Left renal cortex interstitium (tissue), 4 donors: ENCODE data around the gene LSP1. TPM values are rescaled to one million over a fixed set of nuclear protein-coding genes. Genes with fewer than 3 reads are reported as not detected.
"Not testable (repeated sequence)": the region's sequence is repeated elsewhere in the genome, so short reads cannot be mapped to it uniquely, and the experiment has no call there.

Experiments used
- DNase-seq, 4 donors: peaks; one replicate each; pipeline ENCODE4 v3.0.0-alpha.2; 2013; ENCODE audit warnings: low read depth in 4 of 4, low spot score in 2 of 4, missing footprints in 1 of 4
- polyA plus RNA-seq, 4 donors: library from polyadenylated mRNA; unstranded; fragments of 120-200 nt; gene quantifications; one replicate each; pipeline ENCODE4 v1.2.1, GENCODE V29; 2013; ENCODE audit not compliant: insufficient read length in 4 of 4

Gene LSP1
- polyA plus RNA-seq, 4 donors: 4.6 to 7.8 (median 6.3) TPM

GRCh38 chr11:1937616-1938342 lies 84.9 kb downstream of the LSP1 start:
- DNase-seq: no peak

- no peak for DNase-seq
Measured at GRCh38 chr11:1938343-1939005, 85.6 kb downstream of the LSP1 start.

GRCh38 chr11:1939006-1939625 lies 86.2 kb downstream of the LSP1 start:
- DNase-seq: no peak

- DNase-seq: not testable (repeated sequence)
Measured at GRCh38 chr11:1939788-1940187, 86.9 kb downstream of the LSP1 start.

Other genes with a start within 250 kb of the LSP1 start
- not detected for gene KRTAP5-3, start 244.6 kb upstream of the LSP1 start, polyA plus RNA-seq
- not detected for gene KRTAP5-4, start 230.9 kb upstream of the LSP1 start, polyA plus RNA-seq
- gene KRTAP5-5, start 223.3 kb upstream of the LSP1 start, polyA plus RNA-seq: under 1 TPM in 1 of 4 donors, not detected in 3; 0.13 TPM
- gene KRTAP5-6, start 155.9 kb upstream of the LSP1 start, polyA plus RNA-seq: under 1 TPM in 1 of 4 donors, not detected in 3; 0.31 TPM
- gene IFITM10, start 102.5 kb upstream of the LSP1 start, polyA plus RNA-seq: under 1 TPM; 0.11 to 0.46 (median 0.32) TPM
- gene CTSD, start 89.2 kb upstream of the LSP1 start, polyA plus RNA-seq: 100 to 1,000 TPM; 218 to 295 (median 242) TPM
- 1 to 10 TPM in 1 of 4 donors, under 1 TPM in 3; 0.14 to 1.0 (median 0.23) TPM for gene SYT8, start 18.1 kb upstream of the LSP1 start, polyA plus RNA-seq
- 1 to 10 TPM in 2 of 4 donors, under 1 TPM in 2; 0.20 to 1.3 (median 0.77) TPM for gene TNNI2, start 14.1 kb upstream of the LSP1 start, polyA plus RNA-seq
- under 1 TPM; 0.04 to 0.27 (median 0.19) TPM for gene PRR33, start 38.8 kb downstream of the LSP1 start, polyA plus RNA-seq
- 10 to 100 TPM in 2 of 4 donors, 1 to 10 TPM in 2; 5.0 to 10.8 (median 9.4) TPM for gene TNNT3, start 66.6 kb downstream of the LSP1 start, polyA plus RNA-seq
- 10 to 100 TPM; 50.7 to 78.2 (median 66.8) TPM for gene MRPL23, start 94.2 kb downstream of the LSP1 start, polyA plus RNA-seq
- gene H19, start 144.8 kb downstream of the LSP1 start, polyA plus RNA-seq: 1,000 to 10,000 TPM; 2,687 to 4,606 (median 3,329) TPM